DMS153 treated with DMSO at 0.1 percent for 48 hours (cell line): ENCODE measurements around the gene PRKCH.
"Not testable (repeated sequence)": the region's sequence is repeated elsewhere in the genome, so short reads cannot be mapped to it uniquely, and the experiment has no call there.

Experiments
- DNase-seq: peaks from one replicate; lab custom pipeline; 2025; ENCODE audit not compliant: unreplicated experiment; lab: John Stamatoyannopoulos, UW

Gene PRKCH

GRCh38 chr14:61304688-61305087 is 16.7 kb upstream of the PRKCH start:
- no peak for DNase-seq

GRCh38 chr14:61308198-61308597 is 13.2 kb upstream of the PRKCH start:
- DNase-seq = no peak

- DNase-seq = not testable (repeated sequence)
Measured at GRCh38 chr14:61308701-61309100, 12.7 kb upstream of the PRKCH start.

GRCh38 chr14:61315313-61315712 is 6.1 kb upstream of the PRKCH start:
- no peak for DNase-seq

GRCh38 chr14:61319086-61319485 is 2.3 kb upstream of the PRKCH start:
- no peak for DNase-seq

- no peak for DNase-seq
Measured at GRCh38 chr14:61319706-61320105, 1.7 kb upstream of the PRKCH start.

- not testable (repeated sequence) for DNase-seq
Measured at GRCh38 chr14:61320170-61320569, 1.2 kb upstream of the PRKCH start.

GRCh38 chr14:61320806-61321384 is 484 bp upstream of the PRKCH start:
- no peak for DNase-seq

- DNase-seq = peak; percentile 55
Measured at GRCh38 chr14:61322011-61322798, 826 bp downstream of the PRKCH start.

GRCh38 chr14:61322799-61323290 is 1.5 kb downstream of the PRKCH start:
- peak; percentile 55 for DNase-seq

- DNase-seq = no peak
Measured at GRCh38 chr14:61323970-61324369, 2.6 kb downstream of the PRKCH start.

GRCh38 chr14:61325166-61325565 is 3.8 kb downstream of the PRKCH start:
- DNase-seq = no peak

- no peak for DNase-seq
Measured at GRCh38 chr14:61326146-61326545, 4.8 kb downstream of the PRKCH start.

GRCh38 chr14:61326847-61327246 is 5.5 kb downstream of the PRKCH start:
- DNase-seq = no peak

GRCh38 chr14:61328626-61329262 is 7.4 kb downstream of the PRKCH start:
- no peak for DNase-seq

GRCh38 chr14:61329478-61330051 is 8.2 kb downstream of the PRKCH start:
- peak; percentile 23 for DNase-seq

GRCh38 chr14:61330511-61330910 is 9.1 kb downstream of the PRKCH start:
- no peak for DNase-seq

- no peak for DNase-seq
Measured at GRCh38 chr14:61331992-61332657, 10.7 kb downstream of the PRKCH start.

- DNase-seq = no peak
Measured at GRCh38 chr14:61332658-61333029, 11.3 kb downstream of the PRKCH start.

- no peak for DNase-seq
Measured at GRCh38 chr14:61333087-61333486, 11.7 kb downstream of the PRKCH start.

- DNase-seq = no peak
Measured at GRCh38 chr14:61334197-61334701, 12.9 kb downstream of the PRKCH start.
